ENCODE measurements around the gene PCBP3.

PCBP3 gene

GRCh38 chr21:45867041-45867666, 223.6 kb downstream of the PCBP3 start:
- no peak for DNase-seq

- DNase-seq: no peak
These were observed 224.2 kb downstream of the PCBP3 start for GRCh38 chr21:45867671-45868081.

GRCh38 chr21:45868086-45868485, 224.6 kb downstream of the PCBP3 start:
- DNase-seq: no peak

GRCh38 chr21:45868488-45868887, 225.0 kb downstream of the PCBP3 start:
- DNase-seq: no peak

- no peak for DNase-seq
These were observed 225.8 kb downstream of the PCBP3 start for GRCh38 chr21:45869121-45870007.

GRCh38 chr21:45870421-45870820, 226.9 kb downstream of the PCBP3 start:
- no peak for DNase-seq

GRCh38 chr21:45870851-45871615, 227.5 kb downstream of the PCBP3 start:
- no peak for DNase-seq

- no peak for DNase-seq
These were observed 228.2 kb downstream of the PCBP3 start for GRCh38 chr21:45871616-45872236.

GRCh38 chr21:45872471-45872870, 228.9 kb downstream of the PCBP3 start:
- DNase-seq: no peak

- no peak for DNase-seq
These were observed 229.4 kb downstream of the PCBP3 start for GRCh38 chr21:45872902-45873301.

- no peak for DNase-seq
These were observed 229.9 kb downstream of the PCBP3 start for GRCh38 chr21:45873418-45873817.

GRCh38 chr21:45873866-45874265, 230.3 kb downstream of the PCBP3 start:
- DNase-seq: no peak

GRCh38 chr21:45874716-45875415, 231.3 kb downstream of the PCBP3 start:
- no peak for DNase-seq

- DNase-seq: no peak
These were observed 231.9 kb downstream of the PCBP3 start for GRCh38 chr21:45875416-45875760.

GRCh38 chr21:45875881-45876280, 232.4 kb downstream of the PCBP3 start:
- DNase-seq: no peak

GRCh38 chr21:45876381-45877170, 233.1 kb downstream of the PCBP3 start:
- no peak for DNase-seq

GRCh38 chr21:45877171-45877438, 233.6 kb downstream of the PCBP3 start:
- DNase-seq: no peak

- no peak for DNase-seq
These were observed 234.4 kb downstream of the PCBP3 start for GRCh38 chr21:45877821-45878469.

- no peak for DNase-seq
These were observed 236.9 kb downstream of the PCBP3 start for GRCh38 chr21:45880097-45881068.

- no peak for DNase-seq
These were observed 239.1 kb downstream of the PCBP3 start for GRCh38 chr21:45882645-45883044.

All from NCI-H774 (cell line).